NOMO-1 treated with DMSO at 0.1 percent for 48 hours (cell line): ENCODE measurements around the gene DDN.
A peak's percentile ranks its signal among the peaks of the same experiment; 100 is the strongest.

Experiments used
- DNase-seq: peaks from one replicate; lab custom pipeline; 2025; ENCODE audit not compliant: unreplicated experiment; lab: John Stamatoyannopoulos, UW

Gene DDN

DNA sequence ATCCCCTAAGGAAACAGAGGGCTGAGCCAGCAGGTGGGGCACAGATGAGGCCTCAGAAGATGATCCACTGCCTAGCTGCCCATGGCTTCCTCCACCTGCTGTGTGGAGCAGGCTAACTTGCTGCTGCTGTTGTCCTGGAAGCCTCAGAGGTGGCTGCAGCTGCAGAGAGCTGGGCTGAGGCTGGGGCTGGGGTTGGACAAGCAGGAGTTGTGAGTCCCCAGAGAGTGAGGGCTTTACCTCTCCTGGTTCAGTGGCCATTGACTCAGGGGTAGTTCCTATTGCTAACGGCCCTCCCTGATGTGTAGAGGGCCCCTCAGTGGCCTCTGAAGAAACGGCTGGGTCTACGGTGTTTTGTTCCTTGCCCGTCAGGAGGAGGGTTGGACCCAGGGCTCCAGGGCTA, 33.1 kb upstream of the DDN start:
- DNase-seq, result no peak

DNA sequence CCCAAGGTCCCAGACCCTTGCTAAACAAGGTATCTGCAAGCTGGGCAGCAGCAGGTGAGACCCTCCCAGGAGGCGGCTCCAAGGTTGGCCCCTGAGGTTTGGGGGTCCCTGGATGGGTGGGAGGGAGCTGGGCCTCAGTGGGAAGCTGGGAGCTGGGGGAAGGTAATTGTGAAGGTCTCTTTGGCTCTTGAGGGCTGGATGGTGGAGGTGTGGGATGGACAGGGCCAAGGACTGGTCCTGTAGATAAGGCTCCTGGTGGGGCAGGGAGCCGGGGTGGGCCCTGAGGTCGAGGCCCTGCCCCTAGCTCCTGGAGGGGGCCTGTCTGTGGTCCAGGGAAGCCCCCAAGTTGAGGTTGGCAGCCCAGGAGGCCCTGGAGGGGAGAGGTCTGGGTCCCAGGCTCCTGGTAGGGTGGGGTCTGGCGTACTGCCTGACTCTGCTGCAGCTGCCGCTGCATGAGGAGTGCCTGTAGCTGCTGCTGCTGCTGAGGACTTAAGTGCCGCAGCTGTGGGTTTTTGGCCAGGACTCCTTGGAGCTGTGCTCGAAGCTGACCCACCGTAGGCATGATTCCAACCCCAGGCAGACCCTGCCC, 32.5 kb upstream of the DDN start:
- DNase-seq, result no peak

DNA sequence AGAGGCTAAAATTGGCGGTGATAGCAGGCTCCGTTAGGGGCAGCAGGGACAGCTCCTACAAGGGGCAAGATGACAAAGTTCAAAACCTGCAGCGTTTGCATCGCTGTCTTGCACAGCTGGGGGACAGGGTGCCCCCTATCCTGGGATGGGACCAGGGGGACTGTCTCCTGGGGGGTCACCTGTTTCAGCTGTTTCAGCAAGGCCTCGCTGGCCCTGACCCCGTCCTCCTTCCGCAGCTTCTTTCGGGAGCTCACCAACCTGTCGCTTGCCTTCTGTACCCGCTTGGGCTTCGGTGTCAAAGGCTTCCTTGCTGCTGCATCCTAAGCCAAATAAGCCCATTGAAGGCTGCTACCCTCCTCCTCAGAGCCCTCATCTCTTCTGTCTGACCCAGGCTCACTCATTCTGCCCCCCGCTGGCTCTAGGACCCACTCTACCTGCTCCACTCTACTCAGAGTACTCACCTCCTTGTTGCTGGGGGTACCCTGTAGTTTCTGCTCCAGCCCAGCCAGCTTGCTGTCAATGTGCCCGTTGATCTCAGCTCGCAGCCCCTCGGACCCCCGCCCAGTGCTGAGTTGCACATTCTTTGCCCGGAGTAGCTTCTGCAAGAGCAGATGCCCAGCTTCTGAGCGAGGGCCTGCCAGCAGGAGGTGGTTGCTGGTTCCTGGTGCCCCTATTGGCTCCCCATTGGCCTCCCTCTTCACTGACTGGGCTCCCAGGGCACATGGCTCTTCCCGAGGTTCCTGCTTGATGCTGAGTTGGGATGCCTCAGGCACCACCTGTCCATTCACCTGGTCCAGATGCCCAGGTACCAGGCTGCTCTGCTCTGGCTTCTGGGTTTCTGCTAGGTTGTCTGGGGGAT, 31.8 kb upstream of the DDN start:
- DNase-seq, result no peak

DNA sequence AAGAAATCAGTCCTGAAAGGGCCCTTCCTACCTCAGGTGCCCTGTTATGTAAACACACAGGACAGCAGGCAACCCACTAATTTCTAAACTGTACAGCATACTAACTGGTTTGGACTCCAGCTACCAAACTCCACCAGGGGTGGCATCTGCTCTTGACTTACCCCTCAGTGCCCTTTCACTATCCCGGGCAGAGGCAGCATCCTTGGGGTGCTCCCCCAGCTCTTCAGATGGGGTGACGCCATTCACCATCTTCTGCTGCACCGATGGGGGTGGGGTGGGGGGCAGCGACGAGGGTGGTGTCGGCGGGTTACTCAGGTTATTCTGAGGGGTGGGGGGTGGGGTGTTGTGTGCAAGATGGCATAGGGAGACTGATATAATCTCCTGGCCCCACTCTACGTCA, 30.9 kb upstream of the DDN start:
- no peak for DNase-seq

DNA sequence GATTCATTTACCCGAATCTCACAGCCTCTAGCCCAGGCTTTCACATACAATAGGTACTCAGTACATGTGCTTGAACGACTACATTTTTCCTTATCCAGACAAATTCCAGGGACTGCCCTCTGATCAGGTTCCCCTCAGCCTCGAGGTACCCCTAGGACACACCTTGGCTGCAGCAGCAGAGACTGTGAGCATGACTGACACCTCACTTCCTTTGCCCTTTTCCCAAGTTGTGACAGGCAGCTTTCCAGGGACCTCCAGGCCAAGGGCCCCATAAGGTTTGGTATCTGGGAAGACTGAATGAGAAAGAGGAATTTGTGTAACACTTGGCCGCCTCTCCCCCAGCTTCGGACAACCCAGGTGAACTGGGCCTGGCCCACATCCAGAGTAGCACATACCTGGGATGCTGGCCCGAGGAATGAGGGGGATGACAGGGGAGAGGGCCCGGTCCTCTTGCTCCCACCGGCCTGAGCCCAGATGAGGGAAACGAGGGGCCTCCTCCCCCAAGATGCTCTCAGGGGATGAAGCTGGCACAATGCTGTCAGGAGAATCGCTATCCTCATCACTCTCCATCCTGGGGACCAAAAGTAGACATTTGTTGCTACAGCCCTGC, 29.6 kb upstream of the DDN start:
- DNase-seq, result no peak

DNA sequence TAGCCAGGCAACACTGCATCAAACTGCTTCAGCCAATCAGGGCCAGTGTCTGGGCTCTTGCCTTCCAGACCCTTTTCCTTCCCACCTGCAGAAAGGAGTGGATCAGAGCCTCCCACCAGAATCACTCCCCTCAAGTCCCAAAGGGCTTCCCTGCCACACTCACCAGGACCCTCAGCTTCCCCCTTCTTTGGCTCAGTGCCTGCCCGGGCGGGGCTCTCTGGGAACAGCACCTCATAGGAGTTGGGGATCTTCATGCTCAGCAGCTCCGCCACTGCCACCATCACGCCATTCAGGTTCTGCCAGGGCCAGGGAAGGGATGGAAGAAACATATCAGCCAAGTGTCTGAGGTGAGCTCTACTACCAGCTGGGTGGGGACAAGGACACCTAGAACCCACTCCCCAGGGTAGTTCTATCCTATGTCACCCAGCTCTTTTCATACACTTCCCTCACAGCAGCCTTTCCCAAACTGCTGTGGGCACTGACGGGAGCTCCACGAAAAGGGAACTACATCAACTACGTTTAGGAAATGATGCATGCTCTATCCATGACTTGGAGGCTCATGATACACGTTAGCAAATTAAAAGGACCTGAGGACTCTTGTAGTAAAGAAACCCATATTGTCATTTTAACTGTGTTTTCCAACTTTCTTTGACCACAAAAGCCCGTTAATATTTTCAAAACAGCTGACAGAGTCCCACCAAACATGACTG, 28.8 kb upstream of the DDN start:
- DNase-seq, result no peak

DNA sequence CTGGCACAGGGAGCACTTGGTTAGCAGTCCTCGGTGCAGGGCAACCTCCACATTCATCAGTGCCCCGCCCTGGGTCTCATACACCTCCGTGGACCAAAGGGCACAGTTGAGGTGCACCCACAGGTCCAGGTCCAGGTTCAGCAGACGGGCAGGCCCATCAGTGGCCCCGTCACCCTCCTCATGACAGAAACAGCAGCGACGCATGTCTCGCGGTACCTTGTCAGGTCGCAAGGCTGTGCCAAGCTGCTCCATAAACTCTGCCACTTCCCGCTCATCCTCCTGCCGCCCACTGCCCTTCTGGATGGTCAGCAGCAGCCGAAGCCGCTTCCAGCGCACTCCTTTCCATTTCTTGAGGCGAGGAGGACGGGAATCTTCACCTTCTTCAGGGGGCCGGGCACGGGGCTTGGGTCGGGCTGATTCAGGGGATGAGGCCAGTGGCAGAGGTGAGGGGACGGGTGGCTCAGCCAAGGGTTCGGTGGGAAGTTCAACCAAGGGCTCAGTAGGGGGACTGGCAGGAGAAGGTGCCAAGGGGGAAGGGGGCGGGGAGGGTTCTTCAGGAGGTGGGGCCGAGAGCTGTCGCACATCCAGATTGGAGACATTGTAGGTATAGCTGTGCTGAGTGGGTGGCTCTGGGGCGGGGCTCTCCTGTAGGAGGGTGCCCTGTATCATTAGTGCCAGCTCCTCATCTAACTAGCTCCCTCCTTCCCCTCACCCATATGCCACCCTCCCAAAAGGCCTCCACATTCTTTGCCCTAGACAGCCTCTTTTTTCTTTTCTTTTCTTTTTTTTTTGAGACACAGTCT, 27.7 kb upstream of the DDN start:
- no peak for DNase-seq

DNA sequence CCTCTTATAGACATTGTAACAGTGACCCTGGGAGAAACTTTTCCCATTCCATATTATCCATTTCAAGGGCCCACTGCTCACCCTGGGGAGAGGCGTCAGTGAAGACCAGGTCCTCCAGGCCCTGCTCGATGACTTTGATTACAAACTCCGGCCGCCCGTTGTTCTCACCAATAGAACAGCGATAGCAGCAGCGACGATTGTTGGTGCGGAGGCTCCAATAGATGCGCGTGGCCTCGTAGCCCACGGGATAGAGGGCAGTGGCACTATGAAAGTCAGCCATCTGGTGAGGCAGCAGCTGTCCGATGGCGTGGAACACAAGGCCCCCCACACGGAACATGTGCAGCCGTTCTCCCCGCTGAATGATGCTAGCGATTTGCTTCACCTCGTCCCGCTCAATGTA, 26.9 kb upstream of the DDN start:
- no peak for DNase-seq

DNA sequence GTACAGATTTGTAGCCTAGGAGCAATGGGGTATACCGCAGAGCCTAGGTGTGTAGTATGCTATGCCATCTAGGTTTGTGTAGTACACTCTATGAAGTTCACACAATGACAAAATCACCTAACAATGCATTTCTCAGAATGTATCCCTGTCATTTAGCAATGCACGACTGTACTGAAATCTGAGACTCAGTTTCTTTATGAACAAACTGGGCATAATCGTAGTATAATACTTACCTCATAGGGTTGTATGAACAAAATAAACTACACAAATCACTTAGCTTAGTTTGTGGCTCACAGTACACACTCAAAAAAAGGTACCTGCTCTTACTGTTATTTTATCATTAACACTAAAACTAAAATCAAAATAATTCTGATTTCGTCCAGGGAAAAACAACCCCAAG, 26.3 kb upstream of the DDN start:
- DNase-seq, result no peak

DNA sequence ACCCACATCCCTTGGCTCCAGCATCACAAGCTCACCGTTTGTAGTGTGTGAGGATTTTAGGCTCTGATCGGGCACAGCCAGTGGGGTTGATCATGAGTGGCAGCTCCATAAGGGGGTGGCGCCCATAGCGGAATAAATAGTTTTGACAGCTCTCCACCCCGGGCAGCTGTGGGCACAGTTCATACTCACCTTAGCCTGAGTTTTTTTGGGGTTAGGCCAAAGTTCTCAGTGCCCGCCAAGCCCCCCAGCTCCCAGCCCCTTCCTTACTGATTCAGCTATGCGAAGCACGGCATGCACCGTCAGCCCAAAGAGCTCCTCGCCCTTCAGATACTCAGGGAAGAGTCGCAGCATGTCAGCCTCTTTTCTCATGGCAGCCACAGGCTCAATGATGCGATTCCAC, 25.4 kb upstream of the DDN start:
- no peak for DNase-seq

DNA sequence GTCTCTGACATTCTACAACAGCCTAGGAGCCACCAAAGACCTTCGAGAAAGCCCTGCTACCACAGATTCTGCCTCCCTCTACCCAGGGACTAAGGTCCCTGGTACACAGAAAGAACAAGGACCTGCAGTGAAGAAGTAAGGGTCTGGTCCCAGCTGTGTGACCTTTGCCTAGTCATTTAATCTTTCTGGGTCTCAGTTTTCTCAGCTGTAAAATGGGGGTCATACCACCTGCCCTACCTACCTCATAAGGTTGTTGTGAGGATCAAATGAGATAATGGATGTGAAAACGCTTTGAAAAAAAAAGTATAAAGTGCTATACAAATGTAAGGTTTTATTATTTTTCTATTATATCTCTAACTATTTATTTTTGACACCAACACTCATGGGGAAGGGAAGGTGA, 24.6 kb upstream of the DDN start:
- DNase-seq, result no peak

DNA sequence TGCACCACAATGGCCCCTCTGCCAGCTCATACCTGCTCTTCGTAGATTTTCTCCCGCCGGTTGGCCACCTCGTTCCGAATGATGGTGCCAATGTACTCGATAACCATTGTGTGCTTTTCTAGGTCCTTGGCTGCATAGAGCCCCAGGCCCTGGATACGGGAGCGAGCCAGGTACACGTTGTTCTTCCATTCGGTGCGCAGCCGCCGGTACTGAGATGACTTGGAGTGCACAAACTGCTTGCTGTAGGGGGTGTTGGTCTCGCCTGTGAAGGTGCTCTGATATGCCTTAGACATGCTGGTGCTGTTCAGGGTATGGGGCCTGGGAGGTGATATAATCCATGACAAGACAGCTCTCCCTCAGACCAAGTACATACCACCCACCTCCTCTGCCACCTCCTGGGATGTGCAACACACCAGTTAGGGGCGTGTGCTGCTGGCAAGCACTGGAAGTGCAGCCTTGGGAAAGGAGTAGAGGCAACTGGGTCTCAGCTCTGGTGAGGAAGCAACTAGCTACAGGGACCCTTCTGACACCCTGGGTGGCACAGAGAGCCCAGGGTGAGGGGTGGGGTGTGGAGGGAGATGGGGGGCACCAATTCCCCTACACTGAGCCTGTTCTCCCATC, 23.5 kb upstream of the DDN start:
- DNase-seq, result no peak

DNA sequence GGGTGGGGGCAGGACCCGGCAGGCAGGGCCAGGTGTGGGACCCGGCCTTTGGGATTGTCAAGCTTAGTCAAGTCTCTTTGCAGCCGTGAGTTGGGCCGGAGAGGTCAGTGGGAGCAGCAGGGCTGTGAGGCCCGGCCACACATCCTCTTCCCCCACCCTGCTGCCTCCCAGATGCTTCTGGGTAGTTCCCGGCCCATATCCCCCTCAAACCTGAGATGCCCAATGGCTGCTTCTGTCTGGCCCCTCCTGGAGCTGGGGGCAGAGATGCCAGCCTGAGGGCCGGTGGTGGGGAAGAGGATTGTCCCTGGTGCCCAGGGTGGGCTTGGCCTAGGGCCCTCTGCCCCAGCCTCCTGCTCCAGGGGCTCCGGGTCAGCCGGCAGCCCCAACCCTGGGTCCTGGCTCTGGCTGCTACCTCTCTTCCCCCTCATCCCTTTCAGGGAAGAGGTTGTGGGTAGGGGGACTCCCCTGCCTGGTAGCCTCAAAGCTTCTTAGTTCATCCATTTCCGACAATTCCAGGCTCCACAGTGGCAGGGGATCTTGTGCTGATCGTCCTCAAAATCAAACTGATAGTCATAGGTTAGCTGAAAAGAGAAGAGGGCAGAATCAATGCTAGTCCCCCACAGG, 22.2 kb upstream of the DDN start:
- DNase-seq, result no peak

DNA sequence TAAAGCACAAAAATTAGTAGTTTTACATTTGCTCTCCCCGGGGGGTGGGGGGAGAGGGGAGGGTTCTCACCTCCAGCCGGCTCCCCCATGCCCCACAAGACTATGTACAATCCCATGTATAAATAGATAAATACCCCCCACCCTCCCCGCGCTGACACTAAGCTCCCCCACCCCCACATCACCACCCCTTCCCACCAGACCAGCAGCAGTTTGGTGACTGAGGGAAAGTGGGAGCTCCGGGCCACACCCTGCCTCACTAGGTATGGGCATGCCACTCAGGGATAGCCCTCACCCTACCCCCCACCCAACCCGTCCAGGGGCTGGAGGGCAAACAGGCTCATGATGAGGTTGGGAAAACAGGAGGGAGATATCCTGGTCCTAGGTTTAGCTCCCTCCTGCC, 21.3 kb upstream of the DDN start:
- no peak for DNase-seq

DNA sequence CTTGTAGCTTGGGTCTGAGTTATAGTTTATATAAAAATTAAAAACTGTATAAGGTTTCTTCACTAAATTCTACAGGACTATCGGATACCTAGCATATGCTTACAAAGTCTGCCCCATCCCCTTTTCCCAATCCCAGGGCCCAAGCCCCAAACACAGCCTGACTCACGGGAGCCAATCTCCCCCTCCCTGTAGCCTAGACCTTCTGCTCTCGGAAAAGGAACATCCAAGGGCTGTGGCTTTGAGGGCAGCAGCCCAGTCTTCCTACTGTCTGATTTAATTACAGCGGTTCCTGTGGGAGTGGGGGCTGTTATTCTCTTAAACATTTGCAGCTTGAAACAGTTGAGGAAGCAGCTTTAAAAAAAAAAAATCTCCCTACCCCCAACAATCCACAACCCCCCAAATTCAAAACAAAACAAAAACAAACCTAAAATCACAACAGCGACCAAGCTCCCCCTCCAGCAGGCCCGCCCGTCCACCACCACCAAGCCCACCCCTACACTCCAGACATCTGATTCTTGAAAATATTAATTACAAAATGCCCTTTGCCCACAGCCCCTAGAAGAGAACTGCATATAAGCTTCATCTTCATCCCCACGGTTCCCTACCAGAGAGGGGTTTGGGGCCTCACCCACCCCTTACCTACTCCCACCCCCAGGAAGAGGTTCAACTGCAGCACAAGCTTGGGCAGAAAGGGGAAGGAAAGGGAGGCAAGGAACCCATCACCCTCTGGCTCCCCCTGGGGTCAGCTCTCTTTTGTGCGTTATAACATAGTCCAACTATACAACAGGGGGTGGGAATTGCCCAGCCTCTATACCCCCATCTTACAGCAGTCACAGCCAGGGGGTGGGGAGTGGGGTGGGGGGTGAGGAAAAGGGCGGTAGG, 20.5 kb upstream of the DDN start:
- DNase-seq, result peak; percentile 64

DNA sequence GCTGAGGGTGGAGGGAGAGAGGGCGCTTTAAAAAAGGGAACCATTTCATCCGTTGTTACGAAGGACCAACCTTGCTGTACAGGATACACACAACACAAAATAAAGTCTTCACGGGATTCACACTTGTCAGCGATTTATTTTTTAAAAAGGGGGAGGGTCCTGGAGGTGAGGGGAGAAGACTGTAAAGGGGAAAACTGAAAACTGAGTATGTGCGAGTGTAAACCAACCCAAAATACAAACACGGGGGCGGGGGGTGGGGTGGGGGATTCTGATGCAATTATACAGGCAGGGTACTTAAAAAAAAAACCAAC, 19.9 kb upstream of the DDN start:
- DNase-seq, result peak; percentile 75

DNA sequence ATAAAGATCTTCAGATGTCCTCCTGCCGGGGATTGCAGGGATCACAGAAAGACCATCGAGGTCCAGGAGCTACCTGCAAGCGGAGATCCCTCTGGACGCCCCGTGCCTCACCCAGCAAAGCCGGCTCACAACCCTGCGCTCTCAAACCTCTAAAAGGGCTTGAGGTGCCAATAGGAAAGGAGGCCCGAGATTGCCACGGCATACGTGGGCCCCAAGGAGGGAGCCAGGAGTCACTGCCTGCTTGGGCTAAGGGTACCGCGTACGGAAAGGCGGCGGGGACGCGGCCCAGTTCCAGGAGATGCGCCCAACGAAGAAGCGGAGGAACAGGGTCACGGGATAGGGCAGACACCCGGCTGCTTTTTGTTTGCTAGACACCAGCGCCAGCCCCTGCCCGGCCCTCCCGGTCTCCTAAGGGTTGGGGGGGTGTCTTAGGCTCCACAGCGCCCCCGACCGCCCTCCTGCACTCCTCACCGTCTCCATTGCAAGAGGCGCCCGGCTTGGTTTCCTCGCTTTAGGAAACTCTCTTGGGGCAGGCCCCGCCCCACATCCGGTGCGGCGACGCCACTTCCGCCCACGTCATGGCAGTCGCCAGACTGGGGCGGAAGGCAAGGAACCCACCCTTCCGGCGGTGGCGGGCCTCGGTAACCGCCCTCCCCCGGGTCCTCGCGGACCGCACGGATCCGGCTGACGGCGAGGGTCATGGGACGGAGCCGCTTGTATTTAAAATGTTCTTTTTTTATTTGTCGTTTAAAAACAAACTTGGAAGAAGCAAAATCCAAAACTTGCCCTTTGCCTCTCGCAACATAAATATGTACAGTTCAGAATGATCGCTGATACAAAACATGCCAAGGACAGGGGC, 19.3 kb upstream of the DDN start, which contains the start of gene PRKAG1:
TSS of gene PRKAG1 (minus strand) at position 516 of the 859 bp plus-strand sequence. CDS start at position 480, 36 bp downstream.
- peak; percentile 97 for DNase-seq

DNA sequence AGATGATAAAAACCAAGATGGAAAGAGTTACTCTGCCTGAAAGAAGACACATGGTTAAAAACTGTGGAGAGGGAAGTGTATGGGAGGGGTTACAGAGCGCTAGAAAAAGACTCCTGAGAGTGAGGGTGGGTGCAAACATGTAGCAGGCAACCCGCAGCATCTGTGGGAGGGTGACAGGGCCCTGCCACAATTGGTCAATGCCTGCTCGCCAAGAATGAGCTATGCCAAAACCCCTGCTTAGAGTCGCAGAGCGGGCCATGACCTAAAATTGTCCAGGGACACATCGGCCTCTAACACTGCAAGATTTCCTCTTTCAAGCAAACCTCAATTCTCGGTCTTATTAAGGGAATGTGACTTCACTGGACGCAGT, 18.7 kb upstream of the DDN start:
- peak; percentile 47 for DNase-seq
